ENCODE measurements around the gene S100Z.

DNA sequence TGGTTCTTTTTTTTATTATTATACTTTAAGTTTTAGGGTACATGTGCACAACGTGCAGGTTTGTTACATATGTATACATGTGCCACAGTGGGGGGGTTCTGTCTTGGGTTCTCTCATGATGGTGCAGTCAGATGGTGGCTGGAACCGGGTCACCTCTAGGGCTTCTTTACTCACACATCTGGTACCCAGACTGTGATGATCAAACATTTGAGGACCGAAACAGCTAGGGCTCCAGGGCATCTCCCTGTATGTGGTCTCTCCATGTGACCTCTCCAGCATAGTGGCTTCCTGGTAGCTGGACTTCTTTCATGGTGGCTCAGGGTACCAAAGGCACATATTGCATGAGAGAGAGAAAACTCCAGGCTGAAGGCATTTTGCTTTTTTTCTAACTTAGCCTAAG, 93.2 kb downstream of the S100Z start:
- TF ChIP-seq, protein P1, sequence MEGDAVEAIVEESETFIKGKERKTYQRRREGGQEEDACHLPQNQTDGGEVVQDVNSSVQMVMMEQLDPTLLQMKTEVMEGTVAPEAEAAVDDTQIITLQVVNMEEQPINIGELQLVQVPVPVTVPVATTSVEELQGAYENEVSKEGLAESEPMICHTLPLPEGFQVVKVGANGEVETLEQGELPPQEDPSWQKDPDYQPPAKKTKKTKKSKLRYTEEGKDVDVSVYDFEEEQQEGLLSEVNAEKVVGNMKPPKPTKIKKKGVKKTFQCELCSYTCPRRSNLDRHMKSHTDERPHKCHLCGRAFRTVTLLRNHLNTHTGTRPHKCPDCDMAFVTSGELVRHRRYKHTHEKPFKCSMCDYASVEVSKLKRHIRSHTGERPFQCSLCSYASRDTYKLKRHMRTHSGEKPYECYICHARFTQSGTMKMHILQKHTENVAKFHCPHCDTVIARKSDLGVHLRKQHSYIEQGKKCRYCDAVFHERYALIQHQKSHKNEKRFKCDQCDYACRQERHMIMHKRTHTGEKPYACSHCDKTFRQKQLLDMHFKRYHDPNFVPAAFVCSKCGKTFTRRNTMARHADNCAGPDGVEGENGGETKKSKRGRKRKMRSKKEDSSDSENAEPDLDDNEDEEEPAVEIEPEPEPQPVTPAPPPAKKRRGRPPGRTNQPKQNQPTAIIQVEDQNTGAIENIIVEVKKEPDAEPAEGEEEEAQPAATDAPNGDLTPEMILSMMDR (tag by site-specific recombination; IDR thresholded peaks at IDR 0.05): no peak
- TF ChIP-seq ZNF747 (tag by site-specific recombination; IDR thresholded peaks at IDR 0.05) (no peak), KLF10 (tag by site-specific recombination; IDR thresholded peaks at IDR 0.05) (no peak), BCL11A (tag by site-specific recombination; IDR thresholded peaks at IDR 0.05; ENCODE audit: low read depth) (no peak), ZNF23 (tag by site-specific recombination; IDR thresholded peaks at IDR 0.05; ENCODE audit: borderline replicate concordance) (no peak), ZNF391 (tag by site-specific recombination; IDR thresholded peaks at IDR 0.05; ENCODE audit: borderline replicate concordance, low read depth) (no peak)
- TF ChIP-seq, protein P2, sequence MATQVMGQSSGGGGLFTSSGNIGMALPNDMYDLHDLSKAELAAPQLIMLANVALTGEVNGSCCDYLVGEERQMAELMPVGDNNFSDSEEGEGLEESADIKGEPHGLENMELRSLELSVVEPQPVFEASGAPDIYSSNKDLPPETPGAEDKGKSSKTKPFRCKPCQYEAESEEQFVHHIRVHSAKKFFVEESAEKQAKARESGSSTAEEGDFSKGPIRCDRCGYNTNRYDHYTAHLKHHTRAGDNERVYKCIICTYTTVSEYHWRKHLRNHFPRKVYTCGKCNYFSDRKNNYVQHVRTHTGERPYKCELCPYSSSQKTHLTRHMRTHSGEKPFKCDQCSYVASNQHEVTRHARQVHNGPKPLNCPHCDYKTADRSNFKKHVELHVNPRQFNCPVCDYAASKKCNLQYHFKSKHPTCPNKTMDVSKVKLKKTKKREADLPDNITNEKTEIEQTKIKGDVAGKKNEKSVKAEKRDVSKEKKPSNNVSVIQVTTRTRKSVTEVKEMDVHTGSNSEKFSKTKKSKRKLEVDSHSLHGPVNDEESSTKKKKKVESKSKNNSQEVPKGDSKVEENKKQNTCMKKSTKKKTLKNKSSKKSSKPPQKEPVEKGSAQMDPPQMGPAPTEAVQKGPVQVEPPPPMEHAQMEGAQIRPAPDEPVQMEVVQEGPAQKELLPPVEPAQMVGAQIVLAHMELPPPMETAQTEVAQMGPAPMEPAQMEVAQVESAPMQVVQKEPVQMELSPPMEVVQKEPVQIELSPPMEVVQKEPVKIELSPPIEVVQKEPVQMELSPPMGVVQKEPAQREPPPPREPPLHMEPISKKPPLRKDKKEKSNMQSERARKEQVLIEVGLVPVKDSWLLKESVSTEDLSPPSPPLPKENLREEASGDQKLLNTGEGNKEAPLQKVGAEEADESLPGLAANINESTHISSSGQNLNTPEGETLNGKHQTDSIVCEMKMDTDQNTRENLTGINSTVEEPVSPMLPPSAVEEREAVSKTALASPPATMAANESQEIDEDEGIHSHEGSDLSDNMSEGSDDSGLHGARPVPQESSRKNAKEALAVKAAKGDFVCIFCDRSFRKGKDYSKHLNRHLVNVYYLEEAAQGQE (tag by site-specific recombination; IDR thresholded peaks at IDR 0.05): no peak
